ENCODE results near the gene NUDT21.

DNA sequence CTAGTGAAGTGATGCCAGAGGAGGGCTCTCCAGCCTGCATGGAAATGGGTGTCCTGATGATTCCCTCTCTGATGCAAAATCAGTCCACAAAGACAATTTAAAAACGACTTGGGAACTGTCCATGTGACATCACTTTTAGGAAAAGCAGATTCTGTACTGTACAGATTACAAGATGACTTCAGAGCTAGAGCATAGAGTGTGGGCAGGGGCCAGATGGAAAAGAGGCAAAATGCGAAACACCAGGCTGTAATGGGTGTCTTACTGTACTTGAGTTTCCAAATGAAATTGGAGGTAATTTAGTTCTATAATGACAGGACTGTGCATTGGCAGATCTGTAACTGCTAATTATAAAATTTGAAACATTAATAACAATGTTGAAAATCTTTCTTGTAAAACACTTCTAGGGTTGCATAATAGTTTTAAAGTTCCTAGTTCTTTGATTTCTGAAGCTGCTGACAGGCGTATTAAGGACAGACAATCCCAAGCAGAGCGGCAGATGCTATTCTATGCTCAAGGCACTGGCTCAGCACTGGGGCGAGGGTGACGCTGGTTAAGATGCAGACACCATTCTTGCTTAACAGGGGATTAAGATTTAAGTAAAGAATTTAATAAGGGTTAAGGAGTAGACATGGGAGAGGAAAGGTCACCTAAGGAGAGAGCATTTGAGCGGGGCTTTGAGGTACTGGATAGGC, 29.8 kb upstream of the NUDT21 start:
- TF ChIP-seq, protein P1, sequence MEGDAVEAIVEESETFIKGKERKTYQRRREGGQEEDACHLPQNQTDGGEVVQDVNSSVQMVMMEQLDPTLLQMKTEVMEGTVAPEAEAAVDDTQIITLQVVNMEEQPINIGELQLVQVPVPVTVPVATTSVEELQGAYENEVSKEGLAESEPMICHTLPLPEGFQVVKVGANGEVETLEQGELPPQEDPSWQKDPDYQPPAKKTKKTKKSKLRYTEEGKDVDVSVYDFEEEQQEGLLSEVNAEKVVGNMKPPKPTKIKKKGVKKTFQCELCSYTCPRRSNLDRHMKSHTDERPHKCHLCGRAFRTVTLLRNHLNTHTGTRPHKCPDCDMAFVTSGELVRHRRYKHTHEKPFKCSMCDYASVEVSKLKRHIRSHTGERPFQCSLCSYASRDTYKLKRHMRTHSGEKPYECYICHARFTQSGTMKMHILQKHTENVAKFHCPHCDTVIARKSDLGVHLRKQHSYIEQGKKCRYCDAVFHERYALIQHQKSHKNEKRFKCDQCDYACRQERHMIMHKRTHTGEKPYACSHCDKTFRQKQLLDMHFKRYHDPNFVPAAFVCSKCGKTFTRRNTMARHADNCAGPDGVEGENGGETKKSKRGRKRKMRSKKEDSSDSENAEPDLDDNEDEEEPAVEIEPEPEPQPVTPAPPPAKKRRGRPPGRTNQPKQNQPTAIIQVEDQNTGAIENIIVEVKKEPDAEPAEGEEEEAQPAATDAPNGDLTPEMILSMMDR (IDR thresholded peaks at IDR 0.05 in 2 of 3, conservative IDR thresholded peaks at IDR 0.05 in 1 of 3; ENCODE audit: borderline replicate concordance in 1 of 3, insufficient read depth in 1 of 3, low read depth in 2 of 3, low read length in 2 of 3), result no peak
- TF ChIP-seq CBX3 (IDR thresholded peaks at IDR 0.05; ENCODE audit: low read depth), result no peak
- TF ChIP-seq POLR2AphosphoS5 (IDR thresholded peaks at IDR 0.05; ENCODE audit: low read depth, low read length), result no peak
- TF ChIP-seq EZH2 (IDR thresholded peaks at IDR 0.05), result no peak
- no peak for TF ChIP-seq POLR2A (IDR thresholded peaks at IDR 0.05; ENCODE audit: borderline replicate concordance, extremely low read depth, insufficient read depth, insufficient read length)
- TF ChIP-seq, protein P2, sequence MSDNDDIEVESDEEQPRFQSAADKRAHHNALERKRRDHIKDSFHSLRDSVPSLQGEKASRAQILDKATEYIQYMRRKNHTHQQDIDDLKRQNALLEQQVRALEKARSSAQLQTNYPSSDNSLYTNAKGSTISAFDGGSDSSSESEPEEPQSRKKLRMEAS (IDR thresholded peaks at IDR 0.05), result no peak
- TF ChIP-seq, protein P3, sequence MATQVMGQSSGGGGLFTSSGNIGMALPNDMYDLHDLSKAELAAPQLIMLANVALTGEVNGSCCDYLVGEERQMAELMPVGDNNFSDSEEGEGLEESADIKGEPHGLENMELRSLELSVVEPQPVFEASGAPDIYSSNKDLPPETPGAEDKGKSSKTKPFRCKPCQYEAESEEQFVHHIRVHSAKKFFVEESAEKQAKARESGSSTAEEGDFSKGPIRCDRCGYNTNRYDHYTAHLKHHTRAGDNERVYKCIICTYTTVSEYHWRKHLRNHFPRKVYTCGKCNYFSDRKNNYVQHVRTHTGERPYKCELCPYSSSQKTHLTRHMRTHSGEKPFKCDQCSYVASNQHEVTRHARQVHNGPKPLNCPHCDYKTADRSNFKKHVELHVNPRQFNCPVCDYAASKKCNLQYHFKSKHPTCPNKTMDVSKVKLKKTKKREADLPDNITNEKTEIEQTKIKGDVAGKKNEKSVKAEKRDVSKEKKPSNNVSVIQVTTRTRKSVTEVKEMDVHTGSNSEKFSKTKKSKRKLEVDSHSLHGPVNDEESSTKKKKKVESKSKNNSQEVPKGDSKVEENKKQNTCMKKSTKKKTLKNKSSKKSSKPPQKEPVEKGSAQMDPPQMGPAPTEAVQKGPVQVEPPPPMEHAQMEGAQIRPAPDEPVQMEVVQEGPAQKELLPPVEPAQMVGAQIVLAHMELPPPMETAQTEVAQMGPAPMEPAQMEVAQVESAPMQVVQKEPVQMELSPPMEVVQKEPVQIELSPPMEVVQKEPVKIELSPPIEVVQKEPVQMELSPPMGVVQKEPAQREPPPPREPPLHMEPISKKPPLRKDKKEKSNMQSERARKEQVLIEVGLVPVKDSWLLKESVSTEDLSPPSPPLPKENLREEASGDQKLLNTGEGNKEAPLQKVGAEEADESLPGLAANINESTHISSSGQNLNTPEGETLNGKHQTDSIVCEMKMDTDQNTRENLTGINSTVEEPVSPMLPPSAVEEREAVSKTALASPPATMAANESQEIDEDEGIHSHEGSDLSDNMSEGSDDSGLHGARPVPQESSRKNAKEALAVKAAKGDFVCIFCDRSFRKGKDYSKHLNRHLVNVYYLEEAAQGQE (IDR thresholded peaks at IDR 0.05; ENCODE audit: low read depth), result no peak
- no peak for TF ChIP-seq SIN3A (IDR thresholded peaks at IDR 0.05; ENCODE audit: low read depth)
- TF ChIP-seq EGR1 (IDR thresholded peaks at IDR 0.05; ENCODE audit: low read depth), result no peak
- no peak for TF ChIP-seq FOSL1 (IDR thresholded peaks at IDR 0.05; ENCODE audit: low read depth)
- TF ChIP-seq, protein P4, sequence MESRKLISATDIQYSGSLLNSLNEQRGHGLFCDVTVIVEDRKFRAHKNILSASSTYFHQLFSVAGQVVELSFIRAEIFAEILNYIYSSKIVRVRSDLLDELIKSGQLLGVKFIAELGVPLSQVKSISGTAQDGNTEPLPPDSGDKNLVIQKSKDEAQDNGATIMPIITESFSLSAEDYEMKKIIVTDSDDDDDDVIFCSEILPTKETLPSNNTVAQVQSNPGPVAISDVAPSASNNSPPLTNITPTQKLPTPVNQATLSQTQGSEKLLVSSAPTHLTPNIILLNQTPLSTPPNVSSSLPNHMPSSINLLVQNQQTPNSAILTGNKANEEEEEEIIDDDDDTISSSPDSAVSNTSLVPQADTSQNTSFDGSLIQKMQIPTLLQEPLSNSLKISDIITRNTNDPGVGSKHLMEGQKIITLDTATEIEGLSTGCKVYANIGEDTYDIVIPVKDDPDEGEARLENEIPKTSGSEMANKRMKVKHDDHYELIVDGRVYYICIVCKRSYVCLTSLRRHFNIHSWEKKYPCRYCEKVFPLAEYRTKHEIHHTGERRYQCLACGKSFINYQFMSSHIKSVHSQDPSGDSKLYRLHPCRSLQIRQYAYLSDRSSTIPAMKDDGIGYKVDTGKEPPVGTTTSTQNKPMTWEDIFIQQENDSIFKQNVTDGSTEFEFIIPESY (IDR thresholded peaks at IDR 0.05; ENCODE audit: extremely low read depth, insufficient replicate concordance, low read length), result no peak
- no peak for TF ChIP-seq SP1 (IDR thresholded peaks at IDR 0.05; ENCODE audit: low read depth)
- TF ChIP-seq ELF1 (IDR thresholded peaks at IDR 0.05; ENCODE audit: borderline replicate concordance, low read depth), result no peak

Data from HCT116 (cell line).